NCI-H2171 (cell line): ENCODE measurements around the gene SGO1.

Source experiments
- DNase-seq: peaks from one replicate; lab custom pipeline; 2025; lab: John Stamatoyannopoulos, UW

SGO1 gene

DNA sequence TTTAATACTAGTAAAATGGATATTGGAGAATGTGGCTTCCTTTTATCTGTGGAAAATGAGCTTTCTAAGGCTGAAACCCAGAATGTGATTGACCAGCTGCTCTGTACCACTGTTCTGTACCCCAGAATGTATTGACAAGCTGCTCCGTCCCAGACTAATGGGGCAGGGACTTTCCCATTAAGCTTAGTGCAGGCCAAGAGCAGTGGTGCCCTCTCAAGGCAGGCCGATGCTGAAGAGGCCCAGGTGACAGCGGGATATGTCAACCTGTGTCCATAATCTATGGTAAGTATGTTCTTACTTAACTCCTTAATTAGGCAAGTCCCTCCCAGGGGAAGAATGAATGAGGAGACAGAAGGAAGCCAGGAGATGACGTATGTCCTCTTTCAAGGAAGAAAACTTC is 31.1 kb downstream of the SGO1 start:
- DNase-seq = no peak

DNA sequence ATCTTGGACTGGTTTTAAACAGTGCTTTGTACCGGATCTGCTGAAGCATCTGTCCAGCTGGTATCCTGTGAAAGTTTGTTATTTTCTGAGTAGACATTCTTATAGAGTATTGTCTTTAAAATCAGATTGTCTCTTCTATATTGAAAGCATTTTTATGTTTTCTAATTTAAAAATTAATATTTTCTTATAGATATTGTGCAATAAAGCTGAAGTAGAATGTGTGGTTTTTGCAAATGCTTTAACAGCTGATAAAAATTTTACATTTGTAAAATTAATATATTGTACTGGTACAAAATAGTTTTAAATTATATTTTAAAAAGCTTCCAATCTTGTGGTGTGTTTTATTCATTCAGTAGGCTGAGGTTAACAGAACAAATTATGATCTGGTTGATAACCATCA is 31.9 kb downstream of the SGO1 start:
- DNase-seq = no peak

DNA sequence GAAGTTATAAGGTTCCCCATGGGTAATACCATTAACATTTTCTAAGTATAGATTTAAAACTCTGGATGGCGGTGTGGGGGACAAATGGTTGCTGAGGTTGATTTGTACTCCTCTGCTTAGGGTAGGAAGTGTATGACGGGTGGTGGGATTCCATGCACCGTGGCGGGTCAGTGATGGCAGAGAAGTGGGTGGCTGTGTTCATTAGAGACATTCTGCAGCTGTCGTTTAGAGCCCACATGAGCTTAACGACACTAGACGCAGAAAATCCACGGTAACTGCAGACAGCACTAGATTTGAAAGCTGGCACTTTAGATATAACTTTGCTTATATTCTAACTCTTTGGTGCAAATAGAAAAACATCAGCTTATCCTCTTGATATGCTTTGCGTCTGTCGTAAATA is 37.5 kb downstream of the SGO1 start:
- no peak for DNase-seq

DNA sequence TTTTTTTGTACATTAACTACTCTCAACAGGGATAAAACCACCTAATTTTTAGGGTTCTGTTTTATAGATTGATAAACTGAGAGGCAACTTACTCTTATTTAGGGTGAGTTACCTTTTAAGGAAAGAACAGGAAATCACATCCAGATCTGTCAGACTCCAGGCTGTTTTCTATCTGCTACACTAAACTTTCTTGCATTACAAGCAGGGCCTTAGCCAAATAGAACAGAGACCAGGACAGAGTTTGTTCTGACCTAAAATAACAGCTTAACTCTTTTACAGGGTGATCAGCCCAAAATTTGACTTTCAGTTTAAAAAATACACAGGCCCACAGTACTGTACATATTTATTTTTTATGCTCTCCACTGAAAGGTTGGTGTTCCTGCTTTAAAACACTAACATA is 38.6 kb downstream of the SGO1 start:
- DNase-seq = no peak

DNA sequence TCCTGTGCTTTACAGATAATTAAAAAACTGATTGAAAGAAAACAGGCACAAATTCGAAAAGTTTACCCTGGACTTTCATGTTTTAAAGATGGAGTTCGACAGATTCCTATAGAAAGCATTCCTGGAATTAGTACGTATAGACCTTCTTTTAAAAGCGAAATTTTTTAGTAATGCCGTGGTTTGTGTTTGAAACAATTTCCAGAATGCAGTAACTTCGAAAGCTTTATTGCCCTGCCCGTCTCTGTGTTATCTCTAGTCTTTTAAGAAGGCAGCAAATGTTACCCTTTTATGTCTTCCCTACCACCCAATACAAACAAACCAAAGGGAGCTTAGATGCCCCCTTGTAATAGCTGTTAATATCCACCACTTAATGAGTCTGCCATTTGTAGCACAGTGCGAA is 39.7 kb downstream of the SGO1 start:
- DNase-seq = no peak

DNA sequence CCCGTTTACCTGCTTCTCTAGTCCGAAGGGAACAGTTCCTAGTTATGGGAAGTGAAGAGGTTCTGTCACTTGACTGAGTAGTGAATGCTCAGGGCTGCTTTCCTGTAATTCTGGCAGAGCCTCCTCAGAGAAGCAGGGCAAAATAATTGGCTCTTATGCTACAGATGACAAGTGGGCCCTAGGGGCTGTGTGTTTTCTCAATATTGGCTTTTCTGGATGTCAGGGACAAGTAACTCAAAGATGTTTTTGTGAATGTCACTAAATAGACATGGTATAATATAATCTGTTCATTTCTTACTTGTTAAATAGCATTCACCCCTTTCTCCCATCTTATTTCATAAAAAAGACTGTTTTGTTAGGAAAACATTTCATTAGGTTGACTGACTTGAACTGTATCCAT is 40.1 kb downstream of the SGO1 start:
- DNase-seq = no peak

DNA sequence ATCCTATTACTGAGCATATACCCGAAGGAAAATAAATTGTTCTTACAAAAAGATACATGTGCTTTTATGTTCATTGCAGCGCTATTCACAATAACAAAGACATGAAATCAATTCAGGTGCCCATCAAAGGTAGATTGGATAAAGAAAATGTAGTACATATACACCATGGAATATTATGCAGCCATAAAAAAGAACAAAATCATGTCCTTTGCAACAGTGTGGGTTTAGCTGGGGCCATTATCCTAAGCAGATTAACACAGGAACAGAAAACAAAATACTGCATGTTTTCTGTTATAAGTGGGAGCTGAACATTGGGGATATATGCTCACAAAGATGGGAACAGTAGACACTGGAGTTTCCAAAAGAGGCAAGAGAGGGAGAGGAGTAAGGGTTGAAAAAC is 42.5 kb downstream of the SGO1 start:
- no peak for DNase-seq

DNA sequence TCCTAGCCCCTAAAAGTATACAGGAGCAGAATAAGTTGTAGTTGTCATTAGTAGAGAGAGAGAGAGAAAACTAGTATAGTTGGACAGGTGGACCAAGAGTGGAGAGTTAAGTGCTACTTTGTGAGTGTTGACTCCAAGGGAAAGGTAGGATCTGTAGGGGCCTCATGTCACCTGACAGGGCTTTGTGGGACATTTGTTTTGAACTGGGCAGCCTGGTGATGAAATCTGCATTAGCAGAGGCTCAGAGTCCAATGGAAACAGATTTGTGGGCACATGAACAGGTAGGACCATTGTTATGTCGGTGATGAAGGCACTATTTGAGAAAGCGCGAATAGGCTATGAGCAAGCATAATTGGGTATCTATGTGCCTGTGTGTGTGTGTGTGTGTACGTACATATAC is 43.5 kb downstream of the SGO1 start:
- no peak for DNase-seq

DNA sequence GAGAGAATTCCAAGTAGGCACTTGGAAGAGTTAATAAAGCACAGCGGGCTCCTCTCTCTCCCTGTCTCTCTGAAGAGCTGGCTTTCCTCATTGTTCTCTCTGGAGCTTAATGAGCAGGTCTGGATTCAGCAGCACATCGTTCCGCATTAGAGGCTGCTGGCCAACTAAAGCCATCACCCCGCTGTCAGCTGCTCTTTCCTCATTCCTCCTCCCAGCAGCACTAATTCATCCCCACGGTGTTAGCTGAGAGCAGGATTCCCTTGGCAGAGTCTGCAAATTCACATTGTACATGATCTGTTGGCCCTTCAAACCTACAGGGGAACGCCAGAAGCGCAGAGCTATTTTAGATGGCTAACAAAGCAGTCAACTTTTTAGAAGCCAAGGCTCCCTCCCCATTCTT is 44.2 kb downstream of the SGO1 start:
- no peak for DNase-seq

DNA sequence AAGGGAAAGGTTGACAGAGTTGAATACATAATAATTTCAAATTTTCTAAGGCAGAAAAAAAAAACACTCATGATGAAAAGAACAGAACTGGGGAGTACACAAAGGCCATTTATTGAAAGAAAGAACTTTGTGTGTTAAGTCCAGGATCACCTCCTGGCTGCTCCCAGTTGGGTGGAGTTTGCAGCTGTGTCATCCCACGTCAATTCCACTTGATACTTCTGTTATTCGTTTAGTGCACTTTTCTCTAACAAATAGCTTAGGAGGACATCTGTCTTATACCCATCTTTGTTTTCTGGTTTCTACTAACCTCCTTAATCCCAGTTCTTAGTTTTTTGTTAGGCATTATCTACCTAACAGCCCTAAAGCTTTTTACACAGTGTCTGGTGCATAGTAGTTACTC is 44.7 kb downstream of the SGO1 start:
- DNase-seq = no peak

DNA sequence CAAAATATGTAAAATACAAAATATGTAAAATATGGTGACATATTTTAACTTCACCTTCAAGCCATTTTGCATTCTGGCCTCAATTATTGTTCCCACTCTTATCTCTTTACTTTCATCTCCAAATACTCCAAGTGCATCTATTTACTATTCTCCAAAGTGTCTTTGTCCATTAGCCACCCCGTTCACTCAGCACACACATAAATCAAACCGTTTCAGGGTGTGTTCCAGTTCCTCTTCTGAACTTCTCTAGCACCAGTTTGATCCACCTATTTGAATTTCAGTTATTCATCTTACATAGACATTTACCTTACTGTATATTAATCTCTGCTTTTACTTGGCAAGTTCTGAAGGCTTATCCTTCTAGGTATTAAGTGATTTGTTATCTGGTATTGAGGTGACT is 45.1 kb downstream of the SGO1 start:
- DNase-seq = no peak

DNA sequence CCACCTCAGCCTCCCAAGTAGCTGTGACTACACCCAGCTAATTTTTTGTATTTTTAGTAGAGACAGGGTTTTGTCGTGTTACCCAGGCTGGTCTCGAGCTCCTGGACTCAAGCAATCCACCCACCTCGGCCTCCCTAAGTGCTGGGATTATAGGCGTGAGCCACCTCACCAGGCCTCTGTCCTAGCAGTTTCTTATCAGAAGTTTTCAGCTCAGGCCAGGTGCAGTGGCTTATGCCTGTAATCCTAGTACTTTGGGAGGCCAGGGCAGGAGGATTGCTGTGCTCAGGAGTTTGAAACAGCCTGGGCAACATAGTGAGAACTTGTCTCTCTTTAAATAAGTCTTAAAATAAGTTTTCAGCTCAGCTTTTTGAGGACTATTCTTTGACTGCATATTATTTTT is 48.4 kb downstream of the SGO1 start:
- DNase-seq = no peak

DNA sequence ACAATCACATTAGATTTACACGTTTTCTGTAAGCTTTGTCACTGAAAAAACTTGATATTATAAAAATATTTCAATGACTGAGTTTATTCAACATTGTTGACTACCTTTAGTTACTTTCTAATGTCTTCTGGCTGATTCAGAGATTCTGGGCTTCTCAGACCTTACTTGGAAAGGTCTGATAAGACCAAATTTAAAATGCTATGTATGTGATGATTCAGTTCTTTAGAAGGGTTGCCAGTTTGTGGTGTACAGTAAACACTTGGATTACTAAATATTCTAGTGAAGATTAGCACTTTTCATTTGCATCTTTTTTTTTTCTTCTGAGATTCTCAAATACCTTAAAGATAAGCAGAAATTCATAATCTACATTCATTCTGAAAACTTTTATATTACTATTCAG is 49.8 kb downstream of the SGO1 start:
- DNase-seq = no peak

DNA sequence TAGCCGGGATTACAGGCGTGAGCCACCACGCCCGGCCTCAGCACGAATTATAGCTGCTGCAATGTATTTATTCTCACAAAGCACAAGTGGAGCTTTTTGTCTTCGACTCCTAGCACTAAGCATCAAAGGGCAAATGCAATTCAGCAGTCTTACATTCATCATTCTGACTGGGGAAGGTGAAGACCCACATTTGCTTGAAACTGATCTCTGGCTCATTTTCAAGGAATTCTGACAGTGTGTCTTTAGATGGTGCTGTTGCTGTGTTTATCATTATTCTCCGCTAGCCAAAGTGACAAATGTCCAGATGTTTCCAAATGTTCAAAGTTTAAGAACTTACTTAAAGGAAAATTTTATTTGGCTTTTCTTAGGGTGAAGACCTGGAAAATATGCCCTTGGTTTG is 55.9 kb downstream of the SGO1 start:
- no peak for DNase-seq

DNA sequence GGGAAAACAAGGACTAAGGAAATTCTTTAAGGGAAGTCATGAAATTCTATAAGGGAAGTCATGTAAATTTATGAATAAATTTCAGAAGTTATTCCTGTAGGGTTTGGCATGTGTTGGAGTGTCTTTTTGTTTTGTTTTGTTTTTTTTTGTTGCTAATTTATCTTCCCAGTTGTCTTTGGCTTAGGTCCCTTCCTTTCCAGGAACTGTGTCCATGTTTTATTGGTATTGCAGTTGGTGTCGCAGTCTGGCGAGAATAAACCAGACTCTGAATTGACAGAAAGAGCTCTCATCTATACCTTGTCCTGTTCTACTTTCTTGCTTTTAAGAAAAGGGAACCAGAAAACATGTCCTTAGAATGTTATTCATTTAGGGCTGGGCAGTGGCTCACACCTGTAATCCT is 57.6 kb downstream of the SGO1 start:
- no peak for DNase-seq

DNA sequence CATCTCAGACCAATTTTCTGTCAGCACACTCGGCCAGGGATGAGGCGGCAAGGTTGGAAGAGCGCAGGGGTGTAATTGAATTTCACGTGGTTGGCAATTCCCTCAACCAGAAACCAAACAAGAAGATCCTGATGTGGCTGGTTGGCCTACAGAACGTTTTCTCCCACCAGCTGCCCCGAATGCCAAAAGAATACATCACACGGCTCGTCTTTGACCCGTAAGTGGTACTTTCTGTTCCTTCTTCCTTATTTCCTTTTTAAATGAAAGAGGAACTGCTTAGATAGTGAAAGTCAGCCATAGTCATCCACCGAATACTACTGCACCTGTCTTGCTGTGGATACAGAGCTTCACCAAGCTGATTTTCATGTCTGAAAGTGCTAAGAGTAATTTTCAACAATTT is 60.1 kb downstream of the SGO1 start:
- no peak for DNase-seq

DNA sequence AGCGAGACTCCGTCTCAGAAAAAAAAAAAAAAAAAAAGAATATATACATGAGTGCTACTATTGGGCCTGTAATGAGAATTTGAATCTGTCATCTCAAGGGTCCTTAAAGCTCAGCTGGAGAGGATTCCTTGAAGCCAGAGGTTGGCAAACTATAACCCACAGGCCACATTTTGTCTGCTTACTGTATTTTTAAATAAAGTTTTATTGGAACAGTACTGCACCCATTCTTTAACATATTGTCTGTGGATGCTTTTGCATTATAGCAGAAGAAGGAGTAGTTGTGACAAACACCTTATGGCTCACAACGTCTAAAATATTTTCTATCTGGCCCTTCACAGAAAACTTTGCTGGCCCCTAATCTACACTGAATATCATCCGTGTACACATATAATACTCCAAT is 60.7 kb downstream of the SGO1 start:
- no peak for DNase-seq

DNA sequence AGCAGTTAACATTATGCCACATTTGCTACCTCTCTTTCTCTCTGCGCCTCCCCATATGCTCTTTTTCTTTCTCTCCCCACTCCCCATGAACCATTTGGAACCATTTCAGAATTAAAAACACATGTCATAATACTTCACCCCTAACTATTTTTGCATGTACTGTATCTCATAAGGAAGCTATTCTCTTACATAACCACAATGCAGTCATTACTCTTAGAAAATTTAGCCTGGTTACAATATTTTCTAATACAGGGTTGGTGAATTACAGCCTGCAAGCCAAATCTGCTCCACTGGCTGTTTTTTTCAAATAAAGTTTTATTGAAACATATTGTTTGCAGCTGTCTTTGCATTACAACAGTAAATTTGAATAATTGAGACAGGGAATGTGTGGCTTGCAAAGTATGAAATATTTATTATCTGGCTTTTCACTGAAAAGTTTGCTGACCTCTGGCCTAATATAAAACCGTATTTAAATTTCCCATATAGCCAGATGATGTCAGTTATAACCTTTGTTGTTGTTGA is 62.8 kb downstream of the SGO1 start:
- no peak for DNase-seq

DNA sequence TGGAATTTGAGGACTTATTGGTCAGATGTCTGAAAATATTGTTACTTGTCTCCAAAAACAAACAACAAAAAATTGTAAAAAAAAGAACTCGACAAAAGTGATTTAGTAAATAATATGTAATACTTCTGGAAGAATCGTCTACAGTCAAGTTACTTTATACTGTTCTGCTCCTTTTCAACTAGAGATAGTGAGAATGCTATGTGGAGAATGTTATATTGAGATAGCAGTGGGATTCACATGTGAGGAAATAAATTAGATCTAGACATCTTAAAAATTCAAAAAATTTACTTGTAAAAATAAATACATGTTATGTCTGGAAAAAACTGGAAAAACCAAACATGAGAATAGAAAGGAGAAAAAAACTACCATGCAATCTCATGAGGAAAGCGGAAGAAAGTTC is 64.9 kb downstream of the SGO1 start:
- DNase-seq = no peak
